Measurements from ENCODE around the gene ARHGAP12.

DNA sequence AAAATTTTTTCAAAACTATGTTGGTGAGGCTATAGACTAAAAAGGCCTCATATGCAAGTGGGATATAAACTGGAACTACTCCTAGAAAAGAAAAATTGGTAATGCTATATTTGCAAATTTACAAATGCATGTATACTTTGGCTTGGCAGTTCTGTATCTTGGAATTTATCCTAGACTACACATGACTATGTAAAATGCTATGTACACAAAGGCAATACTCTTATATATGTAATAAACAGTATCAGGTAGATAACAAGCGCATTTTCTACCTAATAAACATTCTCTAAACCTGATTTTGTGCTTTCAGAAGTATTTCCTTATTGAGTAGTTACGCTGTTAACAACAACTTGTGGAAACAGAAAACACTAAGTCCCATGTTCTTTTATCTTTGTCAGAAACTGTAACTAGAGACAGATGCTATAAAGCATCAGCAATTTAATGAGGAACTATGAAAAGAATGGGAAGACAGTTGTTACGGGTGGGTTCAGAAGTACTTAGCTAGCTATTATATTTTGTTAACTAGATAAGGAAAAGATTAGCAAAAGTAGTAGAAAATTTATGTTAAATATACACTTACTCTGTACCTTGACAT is 107.8 kb downstream of the ARHGAP12 start:
- TF ChIP-seq, protein P1, sequence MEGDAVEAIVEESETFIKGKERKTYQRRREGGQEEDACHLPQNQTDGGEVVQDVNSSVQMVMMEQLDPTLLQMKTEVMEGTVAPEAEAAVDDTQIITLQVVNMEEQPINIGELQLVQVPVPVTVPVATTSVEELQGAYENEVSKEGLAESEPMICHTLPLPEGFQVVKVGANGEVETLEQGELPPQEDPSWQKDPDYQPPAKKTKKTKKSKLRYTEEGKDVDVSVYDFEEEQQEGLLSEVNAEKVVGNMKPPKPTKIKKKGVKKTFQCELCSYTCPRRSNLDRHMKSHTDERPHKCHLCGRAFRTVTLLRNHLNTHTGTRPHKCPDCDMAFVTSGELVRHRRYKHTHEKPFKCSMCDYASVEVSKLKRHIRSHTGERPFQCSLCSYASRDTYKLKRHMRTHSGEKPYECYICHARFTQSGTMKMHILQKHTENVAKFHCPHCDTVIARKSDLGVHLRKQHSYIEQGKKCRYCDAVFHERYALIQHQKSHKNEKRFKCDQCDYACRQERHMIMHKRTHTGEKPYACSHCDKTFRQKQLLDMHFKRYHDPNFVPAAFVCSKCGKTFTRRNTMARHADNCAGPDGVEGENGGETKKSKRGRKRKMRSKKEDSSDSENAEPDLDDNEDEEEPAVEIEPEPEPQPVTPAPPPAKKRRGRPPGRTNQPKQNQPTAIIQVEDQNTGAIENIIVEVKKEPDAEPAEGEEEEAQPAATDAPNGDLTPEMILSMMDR (IDR thresholded peaks at IDR 0.05 in 8 of 11, conservative IDR thresholded peaks at IDR 0.05 in 3 of 11) = no peak
- no peak for TF ChIP-seq POLR2AphosphoS5 (IDR thresholded peaks at IDR 0.05)
- TF ChIP-seq POLR2A (IDR thresholded peaks at IDR 0.05) = no peak

All from spleen (tissue), 7 donors.